Melanocyte of skin (primary cell): Measurements from ENCODE around the gene KDM1B. TPM values are rescaled to one million over a fixed set of nuclear protein-coding genes. Genes with fewer than 3 reads are reported as not detected.

Experiments used
- small RNA-seq, 2 donors: library from RNA; depleted of rRNA; stranded (forward); fragments of <200 nt; gene quantifications; one replicate each; pipeline ENCODE3, GENCODE V24; 2012
- total RNA-seq, 2 donors: library from RNA; depleted of rRNA; stranded (reverse); fragments of >200 nt; gene quantifications; 2 replicates each; pipeline ENCODE4 v1.2.3, GENCODE V29; 2012

The KDM1B gene, protein sequence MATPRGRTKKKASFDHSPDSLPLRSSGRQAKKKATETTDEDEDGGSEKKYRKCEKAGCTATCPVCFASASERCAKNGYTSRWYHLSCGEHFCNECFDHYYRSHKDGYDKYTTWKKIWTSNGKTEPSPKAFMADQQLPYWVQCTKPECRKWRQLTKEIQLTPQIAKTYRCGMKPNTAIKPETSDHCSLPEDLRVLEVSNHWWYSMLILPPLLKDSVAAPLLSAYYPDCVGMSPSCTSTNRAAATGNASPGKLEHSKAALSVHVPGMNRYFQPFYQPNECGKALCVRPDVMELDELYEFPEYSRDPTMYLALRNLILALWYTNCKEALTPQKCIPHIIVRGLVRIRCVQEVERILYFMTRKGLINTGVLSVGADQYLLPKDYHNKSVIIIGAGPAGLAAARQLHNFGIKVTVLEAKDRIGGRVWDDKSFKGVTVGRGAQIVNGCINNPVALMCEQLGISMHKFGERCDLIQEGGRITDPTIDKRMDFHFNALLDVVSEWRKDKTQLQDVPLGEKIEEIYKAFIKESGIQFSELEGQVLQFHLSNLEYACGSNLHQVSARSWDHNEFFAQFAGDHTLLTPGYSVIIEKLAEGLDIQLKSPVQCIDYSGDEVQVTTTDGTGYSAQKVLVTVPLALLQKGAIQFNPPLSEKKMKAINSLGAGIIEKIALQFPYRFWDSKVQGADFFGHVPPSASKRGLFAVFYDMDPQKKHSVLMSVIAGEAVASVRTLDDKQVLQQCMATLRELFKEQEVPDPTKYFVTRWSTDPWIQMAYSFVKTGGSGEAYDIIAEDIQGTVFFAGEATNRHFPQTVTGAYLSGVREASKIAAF
- total RNA-seq = 10 to 100 TPM; 19.3 to 20.0 TPM

DNA sequence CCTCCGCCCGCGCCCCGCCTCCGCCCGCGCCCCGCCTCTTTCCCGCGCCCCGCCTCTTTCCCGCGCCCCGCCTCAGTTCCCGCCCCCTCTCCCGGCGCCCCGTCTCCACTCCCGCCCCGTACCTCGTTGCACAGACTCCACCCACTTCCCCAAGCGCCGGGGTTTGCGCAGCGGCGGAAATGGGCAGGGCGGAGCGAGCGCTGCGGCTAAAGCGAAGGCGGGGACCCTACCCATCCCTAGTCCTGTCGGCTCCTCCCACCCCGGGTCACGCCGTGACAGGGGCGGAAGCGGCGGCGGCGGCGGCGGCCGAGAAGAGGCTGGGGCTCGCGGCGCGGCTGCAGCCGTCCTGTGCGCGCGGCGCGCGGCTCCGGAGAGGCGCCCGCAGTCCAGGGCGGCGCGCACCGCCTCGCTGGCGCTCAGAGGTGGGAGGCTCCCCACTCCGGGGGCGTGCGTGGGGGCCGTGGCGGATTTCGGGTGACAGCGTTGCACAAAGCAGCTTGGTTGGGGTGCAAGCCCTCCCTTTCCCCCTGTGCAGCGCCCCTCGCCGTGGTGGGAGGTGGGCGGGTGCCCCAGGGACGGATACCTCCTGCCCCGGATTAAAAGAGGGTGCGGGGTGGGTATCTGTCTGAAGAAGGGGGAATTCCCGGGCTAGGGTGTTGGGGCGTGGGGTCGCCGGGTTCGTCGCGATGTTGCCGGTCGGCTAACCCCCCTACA lies at the start of gene KDM1B:
Gene KDM1B (plus strand): TSS at position 273 of the 714 bp plus-strand sequence. CDS start 4,474 bp downstream, outside the sequence.

DNA sequence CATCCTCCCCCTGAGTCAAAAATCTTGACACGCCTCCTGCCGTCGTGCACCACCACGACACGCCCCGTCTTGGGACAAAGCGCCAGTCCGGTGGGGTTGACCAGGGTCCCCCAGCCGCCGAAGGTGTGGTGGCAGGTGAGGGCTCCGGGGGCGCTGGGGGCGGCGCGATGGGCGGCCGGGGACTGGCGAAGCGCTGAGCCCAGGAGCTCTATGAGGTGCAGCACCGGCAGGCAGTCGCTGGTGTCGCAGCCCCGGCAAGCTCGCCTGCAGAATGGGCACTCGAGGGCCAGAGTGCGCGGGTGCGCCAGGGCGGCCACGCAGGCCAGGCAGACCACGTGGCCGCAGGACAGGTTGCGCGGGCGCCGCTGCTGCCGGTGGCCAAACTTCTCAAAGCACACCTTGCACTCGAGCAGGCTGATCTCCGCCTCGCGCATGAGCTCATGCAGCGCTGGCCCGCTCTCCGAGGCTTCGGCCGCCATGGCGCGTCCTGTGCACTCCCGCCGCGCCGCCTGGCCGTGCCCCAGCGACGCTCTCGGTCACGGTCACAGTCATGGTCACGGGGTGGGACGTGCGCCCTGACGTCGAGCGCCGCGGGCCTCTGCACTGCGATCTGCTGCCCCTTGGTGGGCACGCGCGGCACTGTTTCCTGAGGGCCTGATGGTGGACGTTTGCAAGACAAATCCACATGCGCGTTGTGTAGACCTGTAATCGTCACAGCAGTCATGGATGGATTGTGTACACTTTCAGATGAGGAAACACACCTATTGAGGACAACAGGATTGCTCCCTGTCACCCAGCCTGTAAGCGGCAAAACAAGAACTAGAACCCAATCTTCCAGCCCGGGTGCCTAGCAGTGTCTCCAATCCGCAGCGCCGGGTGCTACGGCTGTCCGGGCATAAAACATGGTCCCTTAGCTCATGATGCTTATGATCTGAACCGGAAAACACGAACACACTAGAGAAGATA lies 32.8 kb upstream of the KDM1B start, which contains the start of gene NHLRC1:
Gene NHLRC1 (minus strand): TSS at position 550 of the 966 bp plus-strand sequence. CDS start 71 bp downstream, at position 479.

DNA sequence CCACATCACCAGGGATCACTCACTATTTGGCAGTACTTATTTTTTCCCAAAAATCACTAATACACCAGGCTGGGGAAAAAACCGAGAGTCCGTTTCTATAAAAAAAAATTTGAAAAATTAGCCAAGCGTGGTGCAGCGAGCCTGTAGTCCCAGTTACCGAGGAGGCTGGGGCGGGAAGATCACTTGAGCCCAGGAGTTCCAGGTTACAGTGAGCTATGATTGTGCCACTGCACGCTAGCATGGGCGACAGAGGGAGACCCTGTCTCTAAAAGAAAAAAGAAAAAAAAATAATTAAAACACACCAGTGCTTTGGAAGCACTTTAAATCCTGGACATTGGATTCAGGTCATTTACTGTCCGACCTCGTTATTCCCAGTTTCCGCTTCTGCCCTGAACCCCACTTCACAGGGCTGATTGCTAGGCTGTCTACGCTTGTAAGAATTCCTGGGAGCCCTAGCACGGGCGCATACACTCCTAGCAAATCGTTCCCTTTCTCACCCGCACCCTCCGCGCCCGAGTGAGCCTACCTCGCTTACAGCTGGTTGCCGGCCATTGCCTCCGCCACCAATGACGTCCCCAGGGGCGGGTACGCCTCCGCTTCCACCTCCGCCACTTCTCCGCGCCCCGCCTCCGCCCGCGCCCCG lies 594 bp upstream of the KDM1B start, which contains the start of gene TPMT:
Gene TPMT (minus strand): TSS at position 571 of the 643 bp plus-strand sequence. CDS start 5,950 bp downstream, outside the sequence.

DNA sequence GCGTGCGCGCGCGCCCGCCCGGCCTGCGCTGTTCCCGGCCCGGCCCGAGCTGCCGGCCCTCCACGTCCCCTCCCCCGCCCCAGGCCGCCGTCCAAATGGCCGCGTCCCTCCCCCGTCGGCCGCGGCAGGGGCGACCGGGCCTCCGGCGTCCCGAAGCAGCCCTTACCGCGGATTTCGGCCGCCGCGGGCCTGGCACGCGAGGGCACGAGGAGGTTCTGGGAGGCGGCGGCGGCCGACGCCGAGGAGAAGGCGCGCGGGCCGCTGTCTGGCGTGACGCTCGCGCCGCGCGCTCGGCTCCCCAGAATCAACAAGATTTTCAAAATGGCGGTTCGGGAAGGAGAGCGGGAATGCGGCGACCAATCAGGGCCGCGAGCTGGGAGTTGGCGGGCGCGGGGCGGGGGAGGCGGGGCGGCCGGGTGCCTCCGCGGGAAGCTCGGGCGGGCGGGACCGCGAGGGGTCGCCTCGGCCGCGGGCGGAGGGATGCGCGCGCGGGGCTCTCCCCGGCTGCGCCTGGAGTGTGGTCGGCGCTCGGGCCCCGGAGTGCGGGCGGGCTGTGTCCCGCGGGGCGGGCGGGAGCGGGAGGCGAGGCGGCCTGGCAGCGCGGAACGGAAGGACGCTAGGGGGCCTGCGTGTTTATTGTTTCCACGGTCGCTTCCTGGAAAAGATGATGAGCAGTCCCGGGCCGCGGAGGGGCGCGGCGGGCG lies 109.1 kb downstream of the KDM1B start, which contains the start of gene DEK:
Gene DEK (minus strand): TSS at position 312 of the 704 bp plus-strand sequence. CDS start 543 bp downstream, outside the sequence.

Small RNA genes lying within 50 kb of the gene (small RNA-seq; reads per million reads assigned to genes)
- gene RF00019 = 0 reads per million in 2 donors

Other genes starting within 250 kb of the KDM1B start
- gene KIF13A, start 167.8 kb upstream of the KDM1B start, total RNA-seq = 10 to 100 TPM; 32.0 to 65.7 TPM
- 1 to 10 TPM; 2.3 to 3.1 TPM for gene NHLRC1, start 32.7 kb upstream of the KDM1B start, total RNA-seq
- 10 to 100 TPM; 19.3 to 22.0 TPM for gene TPMT, start 345 bp upstream of the KDM1B start, total RNA-seq
- 10 to 100 TPM; 50.9 to 73.3 TPM for gene DEK, start 109.1 kb downstream of the KDM1B start, total RNA-seq
- gene RNF144B, start 231.9 kb downstream of the KDM1B start, total RNA-seq = 10 to 100 TPM; 16.3 to 20.6 TPM